Activated CD4-positive, CD25-positive, alpha-beta regulatory T cell treated with anti-CD3 and anti-CD28 coated beads, Interleukin-2, amount 50 U/mL, for 16 hours (primary cell): ENCODE measurements around the gene BSPH1.
"Not testable (repeated sequence)": the region's sequence is repeated elsewhere in the genome, so short reads cannot be mapped to it uniquely, and the experiment has no call there.

Experiments
- DNase-seq: peaks from one replicate; pipeline ENCODE4 v3.0.0-alpha.2; 2020; ENCODE audit warnings: low read depth, low spot score

BSPH1 gene

GRCh38 chr19:47992070-47992469, at the start of gene BSPH1:
Gene BSPH1, minus strand, starts transcription at chr19:47992170. Its CDS starts 89 bp downstream, at chr19:47992081.
- no peak for DNase-seq

GRCh38 chr19:48036765-48037164, 44.8 kb upstream of the BSPH1 start:
- DNase-seq = no peak

GRCh38 chr19:48033604-48034003, 41.6 kb upstream of the BSPH1 start:
- no peak for DNase-seq

GRCh38 chr19:48030073-48030472, 38.1 kb upstream of the BSPH1 start:
- DNase-seq = no peak

- DNase-seq = no peak
Observed at GRCh38 chr19:48029431-48029830, 37.5 kb upstream of the BSPH1 start.

GRCh38 chr19:48025480-48025879, 33.5 kb upstream of the BSPH1 start:
- no peak for DNase-seq

GRCh38 chr19:48023518-48023917, 31.5 kb upstream of the BSPH1 start:
- no peak for DNase-seq

GRCh38 chr19:48023011-48023410, 31.0 kb upstream of the BSPH1 start:
- no peak for DNase-seq

GRCh38 chr19:48020686-48021085, 28.7 kb upstream of the BSPH1 start:
- no peak for DNase-seq

GRCh38 chr19:48010932-48011758, 19.2 kb upstream of the BSPH1 start:
- no peak for DNase-seq

GRCh38 chr19:48006762-48007161, 14.8 kb upstream of the BSPH1 start:
- DNase-seq = no peak

- DNase-seq = no peak
Observed at GRCh38 chr19:48004236-48004635, 12.3 kb upstream of the BSPH1 start.

- DNase-seq = no peak
Observed at GRCh38 chr19:48000846-48001245, 8.9 kb upstream of the BSPH1 start.

- DNase-seq = no peak
Observed at GRCh38 chr19:47998800-47999199, 6.8 kb upstream of the BSPH1 start.

- no peak for DNase-seq
Observed at GRCh38 chr19:47996230-47996727, 4.3 kb upstream of the BSPH1 start.

GRCh38 chr19:47994209-47994802, 2.3 kb upstream of the BSPH1 start, which contains the start of gene ELSPBP1:
Gene ELSPBP1, plus strand, starts transcription at chr19:47994632. Its CDS starts 14,036 bp downstream, at chr19:48008668.
- no peak for DNase-seq

- DNase-seq = no peak
Observed at GRCh38 chr19:47991191-47991808, 670 bp downstream of the BSPH1 start.

- DNase-seq = no peak
Observed at GRCh38 chr19:47973529-47973928, 18.4 kb downstream of the BSPH1 start.

- DNase-seq = peak; percentile 8
Observed at GRCh38 chr19:47955936-47956335, 36.0 kb downstream of the BSPH1 start.

GRCh38 chr19:47952132-47952531, 39.8 kb downstream of the BSPH1 start:
- DNase-seq = not testable (repeated sequence)

- DNase-seq = not testable (repeated sequence)
Observed at GRCh38 chr19:47949852-47950521, 42.0 kb downstream of the BSPH1 start.

GRCh38 chr19:47928581-47928980, 63.4 kb downstream of the BSPH1 start:
- not testable (repeated sequence) for DNase-seq
